OCI-LY3 (cell line): ENCODE results near the gene ARHGAP40.

Experiments
- EZH2phosphoT487 ChIP-seq: fragments of 200-600 bp; shearing (Covaris generic); IDR thresholded peaks from 2 replicates; pipeline ENCODE4 v1.6.1; 2018; ENCODE audit warnings: antibody characterized with exemption, mixed run types, low read depth
- TF ChIP-seq, protein P1 (sequence below): fragments of 200-600, 300-600 bp; sonication (generic); IDR thresholded peaks from 2 replicates; pipeline ENCODE4 v1.5.1; 2014; ENCODE audit warnings: antibody characterized with exemption, low read length, low read depth

GRCh38 chr20:38674092-38674764 lies 72.6 kb downstream of the ARHGAP40 start:
- TF ChIP-seq, protein P1, sequence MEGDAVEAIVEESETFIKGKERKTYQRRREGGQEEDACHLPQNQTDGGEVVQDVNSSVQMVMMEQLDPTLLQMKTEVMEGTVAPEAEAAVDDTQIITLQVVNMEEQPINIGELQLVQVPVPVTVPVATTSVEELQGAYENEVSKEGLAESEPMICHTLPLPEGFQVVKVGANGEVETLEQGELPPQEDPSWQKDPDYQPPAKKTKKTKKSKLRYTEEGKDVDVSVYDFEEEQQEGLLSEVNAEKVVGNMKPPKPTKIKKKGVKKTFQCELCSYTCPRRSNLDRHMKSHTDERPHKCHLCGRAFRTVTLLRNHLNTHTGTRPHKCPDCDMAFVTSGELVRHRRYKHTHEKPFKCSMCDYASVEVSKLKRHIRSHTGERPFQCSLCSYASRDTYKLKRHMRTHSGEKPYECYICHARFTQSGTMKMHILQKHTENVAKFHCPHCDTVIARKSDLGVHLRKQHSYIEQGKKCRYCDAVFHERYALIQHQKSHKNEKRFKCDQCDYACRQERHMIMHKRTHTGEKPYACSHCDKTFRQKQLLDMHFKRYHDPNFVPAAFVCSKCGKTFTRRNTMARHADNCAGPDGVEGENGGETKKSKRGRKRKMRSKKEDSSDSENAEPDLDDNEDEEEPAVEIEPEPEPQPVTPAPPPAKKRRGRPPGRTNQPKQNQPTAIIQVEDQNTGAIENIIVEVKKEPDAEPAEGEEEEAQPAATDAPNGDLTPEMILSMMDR = no peak
- TF ChIP-seq EZH2phosphoT487 = no peak
